BLaER1 treated with 17β-estradiol and CSF1 and Interleukin-3, amounts not matched to agents 10 nM and 100 nM (cell line): ENCODE measurements around the gene CNOT4.
A peak's percentile ranks its signal among the peaks of the same experiment; 100 is the strongest.
"Not testable (repeated sequence)": the region's sequence is repeated elsewhere in the genome, so short reads cannot be mapped to it uniquely, and the experiment has no call there.

Experiments used
- H3K27ac ChIP-seq, 11 experiments: shearing (Covaris generic); formaldehyde crosslinking; 2 replicates each; pipeline ENCODE4 v1.8.1; 2022
- H3K27me3 ChIP-seq, 11 experiments: shearing (Covaris generic); formaldehyde crosslinking; 2 replicates each; pipeline ENCODE4 v1.8.1; 2022
- H3K36me3 ChIP-seq, 11 experiments: shearing (Covaris generic); formaldehyde crosslinking; 2 replicates each; pipeline ENCODE4 v1.8.1; 2022
- H3K4me1 ChIP-seq, 10 experiments: shearing (Covaris generic); formaldehyde crosslinking; 2 replicates each; pipeline ENCODE4 v1.8.1; 2022
- H3K4me2 ChIP-seq, 11 experiments: shearing (Covaris generic); formaldehyde crosslinking; 2 replicates each; pipeline ENCODE4 v1.8.1; 2022
- H3K4me3 ChIP-seq, 10 experiments: shearing (Covaris generic); formaldehyde crosslinking; 2 replicates each; pipeline ENCODE4 v1.8.1; 2022
- H3K9ac ChIP-seq, 11 experiments: shearing (Covaris generic); formaldehyde crosslinking; 2 replicates each; pipeline ENCODE4 v1.8.1; 2022
- H3K9me3 ChIP-seq, 11 experiments: shearing (Covaris generic); formaldehyde crosslinking; replicated peaks in 1 of 11; 2 replicates each; pipeline ENCODE4 v1.8.1; 2022
- H4K20me1 ChIP-seq, 11 experiments: shearing (Covaris generic); formaldehyde crosslinking; 2 replicates each; pipeline ENCODE4 v1.8.1; 2022
- Cebpa-rat ChIP-seq, 11 experiments: shearing (Covaris generic); IDR thresholded peaks; 2 replicates each; pipeline ENCODE4 v1.8.1; 2022

The CNOT4 gene

GRCh38 chr7:135352285-135352684 is 157.6 kb downstream of the CNOT4 start:
- Histone ChIP-seq H3K27ac (no peak overlapping the region), H3K4me2 (no peak overlapping the region), H4K20me1 (no peaks in the 10 kb centered on the region), H3K27me3 (no peaks in the 10 kb centered on the region), H3K36me3 (no peaks in the 10 kb centered on the region), H3K4me1 (no peaks in the 10 kb centered on the region), H3K4me3 (no peak overlapping the region), H3K9ac (no peak overlapping the region), H3K9me3 (no peaks in the 10 kb centered on the region)
- TF ChIP-seq Cebpa-rat (IDR thresholded peaks at IDR 0.05): no peak

- not testable (repeated sequence) for H3K4me1 ChIP-seq, H3K27me3 ChIP-seq, H3K27ac ChIP-seq, H3K9me3 ChIP-seq, H3K4me2 ChIP-seq, H3K9ac ChIP-seq, H3K36me3 ChIP-seq, H3K4me3 ChIP-seq, H4K20me1 ChIP-seq
- peak in 9 of 11 experiments; percentile 29 to 82 (median 61); a peak in 13 of 22 replicates for TF ChIP-seq Cebpa-rat (IDR thresholded peaks at IDR 0.05)
Observed at GRCh38 chr7:135351070-135351469, 158.8 kb downstream of the CNOT4 start.

GRCh38 chr7:135349746-135350145 is 160.2 kb downstream of the CNOT4 start:
- Histone ChIP-seq H4K20me1 (no peaks in the 10 kb centered on the region), H3K4me1 (no peaks in the 10 kb centered on the region), H3K27ac (no peak overlapping the region), H3K4me3 (no peak overlapping the region), H3K36me3 (no peaks in the 10 kb centered on the region), H3K9ac (no peak overlapping the region), H3K9me3 (no peaks in the 10 kb centered on the region), H3K27me3 (no peaks in the 10 kb centered on the region), H3K4me2 (no peak overlapping the region)
- no peak for TF ChIP-seq Cebpa-rat (IDR thresholded peaks at IDR 0.05)

GRCh38 chr7:135348493-135348892 is 161.4 kb downstream of the CNOT4 start:
- Histone ChIP-seq H3K4me3 (no peak overlapping the region), H4K20me1 (no peaks in the 10 kb centered on the region), H3K36me3 (no peaks in the 10 kb centered on the region), H3K27ac (no peak overlapping the region), H3K4me1 (no peaks in the 10 kb centered on the region), H3K4me2 (no peak overlapping the region), H3K9ac (no peak overlapping the region), H3K27me3 (no peaks in the 10 kb centered on the region), H3K9me3 (no peaks in the 10 kb centered on the region)
- no peak for TF ChIP-seq Cebpa-rat (IDR thresholded peaks at IDR 0.05)

GRCh38 chr7:135343361-135343760 is 166.5 kb downstream of the CNOT4 start:
- Histone ChIP-seq H3K9me3 (no peaks in the 10 kb centered on the region), H3K9ac (no peak overlapping the region), H3K4me2 (no peak overlapping the region), H3K4me1 (no peaks in the 10 kb centered on the region), H3K27me3 (no peaks in the 10 kb centered on the region), H3K27ac (no peak overlapping the region), H3K4me3 (no peak overlapping the region), H4K20me1 (no peaks in the 10 kb centered on the region; a peak in 2 of 22 replicates), H3K36me3 (no peaks in the 10 kb centered on the region)
- no peak for TF ChIP-seq Cebpa-rat (IDR thresholded peaks at IDR 0.05)

GRCh38 chr7:135342887-135343286 is 167.0 kb downstream of the CNOT4 start:
- H3K9me3 ChIP-seq: no peaks in the 10 kb centered on the region
- no peak overlapping the region for H3K4me2 ChIP-seq
- no peaks in the 10 kb centered on the region for H3K4me1 ChIP-seq
- H3K4me3 ChIP-seq: no peak overlapping the region
- H3K9ac ChIP-seq: no peak overlapping the region
- H4K20me1 ChIP-seq: no peaks in the 10 kb centered on the region; a peak in 2 of 22 replicates
- TF ChIP-seq Cebpa-rat (IDR thresholded peaks at IDR 0.05): no peak
- H3K36me3 ChIP-seq: no peaks in the 10 kb centered on the region
- H3K27me3 ChIP-seq: no peaks in the 10 kb centered on the region
- H3K27ac ChIP-seq: no peak overlapping the region

- Histone ChIP-seq H4K20me1 (no peaks in the 10 kb centered on the region; a peak in 2 of 22 replicates), H3K4me2 (no peak overlapping the region), H3K4me1 (no peaks in the 10 kb centered on the region), H3K4me3 (no peak overlapping the region), H3K27ac (no peak overlapping the region), H3K27me3 (no peaks in the 10 kb centered on the region), H3K36me3 (no peaks in the 10 kb centered on the region), H3K9ac (no peak overlapping the region), H3K9me3 (no peaks in the 10 kb centered on the region)
- TF ChIP-seq Cebpa-rat (IDR thresholded peaks at IDR 0.05): peak in 1 of 11 experiments; percentile 24; a peak in 1 of 22 replicates
Observed at GRCh38 chr7:135341049-135341448, 168.9 kb downstream of the CNOT4 start.

GRCh38 chr7:135337977-135338550 is 171.8 kb downstream of the CNOT4 start:
- Histone ChIP-seq H3K4me3 (no peak overlapping the region), H3K36me3 (no peaks in the 10 kb centered on the region)

GRCh38 chr7:135337506-135337905 is 172.4 kb downstream of the CNOT4 start:
- Histone ChIP-seq H3K4me3 (no peak overlapping the region), H3K27ac (no peak overlapping the region), H4K20me1 (no peaks in the 10 kb centered on the region; a peak in 2 of 22 replicates), H3K9ac (no peak overlapping the region), H3K4me1 (peaks cover 0 to 21% (median 15%) of the 10 kb centered on the region in 10 experiments; a peak in 16 of 20 replicates), H3K36me3 (no peaks in the 10 kb centered on the region), H3K4me2 (no peak overlapping the region), H3K27me3 (no peaks in the 10 kb centered on the region), H3K9me3 (peaks cover 0 to 9% (median 6%) of the 10 kb centered on the region in 11 experiments; a peak in 18 of 22 replicates)
- no peak for TF ChIP-seq Cebpa-rat (IDR thresholded peaks at IDR 0.05)

More at GRCh38 chr7:135337977-135338550, 171.8 kb downstream of the CNOT4 start:
- H3K4me2 ChIP-seq: no peak overlapping the region
- peaks cover 0 to 21% (median 15%) of the 10 kb centered on the region in 10 experiments; a peak in 16 of 20 replicates for H3K4me1 ChIP-seq
- peaks cover 0 to 3% (median under 1%) of the 10 kb centered on the region in 11 experiments; a peak in 7 of 22 replicates for H3K9me3 ChIP-seq
- no peak overlapping the region for H3K9ac ChIP-seq
- no peaks in the 10 kb centered on the region for H3K27me3 ChIP-seq
- no peaks in the 10 kb centered on the region; a peak in 2 of 22 replicates for H4K20me1 ChIP-seq
- no peak overlapping the region for H3K27ac ChIP-seq
- no peak for TF ChIP-seq Cebpa-rat (IDR thresholded peaks at IDR 0.05)

GRCh38 chr7:135335628-135336139 is 174.2 kb downstream of the CNOT4 start:
- Histone ChIP-seq H3K4me3 (no peak overlapping the region), H3K9me3 (peaks cover 10 to 27% (median 21%) of the 10 kb centered on the region in 11 experiments; a peak in 20 of 22 replicates), H3K4me2 (peak overlapping the region in 10 of 11 experiments; percentile 14 to 76 (median 64); a peak in 16 of 22 replicates), H3K4me1 (peaks cover 0 to 21% (median 15%) of the 10 kb centered on the region in 10 experiments; a peak in 16 of 20 replicates), H3K27ac (no peak overlapping the region), H3K27me3 (no peaks in the 10 kb centered on the region), H3K36me3 (peaks cover 0 to 3% (median 0%) of the 10 kb centered on the region in 11 experiments; a peak in 1 of 22 replicates), H3K9ac (no peak overlapping the region), H4K20me1 (no peaks in the 10 kb centered on the region; a peak in 2 of 22 replicates)
- no peak for TF ChIP-seq Cebpa-rat (IDR thresholded peaks at IDR 0.05)
